Pancreas (tissue), 10 donors: ENCODE data around the gene DLG2. TPM values are rescaled to one million over a fixed set of nuclear protein-coding genes. Genes with fewer than 3 reads are reported as not detected.

Experiments used
- ATAC-seq, 4 donors: fragments of 200-7000 bp; cut with Tn5 transposase; one replicate each; pipeline versions ENCODE4 v1.8.0 to v1.9.1; 2020; ENCODE audit warnings: mild to moderate bottlenecking in 4 of 4, moderate library complexity in 4 of 4
- DNase-seq, 6 donors: peaks; one replicate each; pipeline ENCODE4 v3.0.0-alpha.2; 2020
- FAIRE-seq: peaks from 2 replicates; lab custom pipeline; 2012; peaks lifted over from hg19 to GRCh38; lab: Jason Lieb, UNC
- H3K27ac ChIP-seq, 4 donors: fragments of 200-600 bp; sonication (generic); 1 replicate in 3 of 4; 2 replicates in 1 of 4; pipeline versions ENCODE4 v1.5.0 to v1.8.0; 2020
- H3K27me3 ChIP-seq, 4 donors: fragments of 200-600 bp; one replicate each; pipeline ENCODE4 v1.8.0; 2021
- H3K36me3 ChIP-seq, 3 donors: fragments of 200-600 bp; sonication (generic) in 1 of 3; one replicate each; pipeline versions ENCODE4 v1.5.0 to v1.8.0; 2020 to 2021
- H3K4me1 ChIP-seq, 3 donors: fragments of 200-600 bp; one replicate each; pipeline ENCODE4 v1.8.0; 2021
- H3K4me3 ChIP-seq, 4 donors: fragments of 200-600 bp; sonication (generic) in 2 of 4; one replicate each; pipeline versions ENCODE4 v1.5.0 to v1.8.0; 2020 to 2021
- H3K9me3 ChIP-seq, 4 donors: fragments of 200-600 bp; one replicate each; pipeline ENCODE4 v1.8.0; 2021
- CTCF ChIP-seq, 4 donors: fragments of 200-600 bp; sonication (generic) in 3 of 4; IDR thresholded peaks; one replicate each; pipeline versions ENCODE4 v1.5.0 to v1.8.0; 2021; ENCODE audit warnings: antibody characterized with exemption in 4 of 4
- WGBS, 2 donors: extraction: QIAGEN DNeasy Blood & Tissue Kit; methylation state at CpG; one replicate each; pipeline ENCODE4 v1.1.7; 2013; 5-methylcytosine and 5-hydroxymethylcytosine counted together
- intact Hi-C, 3 donors: fragments of 100-400 bp; cut with DNase I; formaldehyde crosslinking; loops; one replicate each; pipeline versions ENCODE4 v1.11.1 to v1.14.2; 2022
- polyA plus RNA-seq, 2 donors: library from polyadenylated mRNA; stranded (reverse); fragments of 200-250 nt; gene quantifications; one replicate each; pipeline ENCODE4 v1.2.3, GENCODE V29; 2013
- total RNA-seq, 6 donors: library from RNA; stranded (reverse); fragmentation: NEBNext Ultra II Directional in 4 of 6; extraction: Animal tissue kit (Norgen Biotek cat#: 25700) in 4 of 6; gene quantifications; one replicate each; pipeline versions ENCODE4 v1.2.1 to v1.2.4, GENCODE V29; 2021 to 2023
- donor health status: healthy with polysubstance abuse.
- donor health status: DM: no; HTN: no; CAD: no; lungs with moderate emphysema.
- donor health status: DM: no; HTN: no; CAD: no.
- donor health status: control.
- donor health status: control.
- donor health status: Bipolar disorder and iron deficiency.
- donor health status: DM: yes; HTN: yes; CAD: no.
- donor health status: DM: no; HTN: no; CAD: no.
- donor health status: DM: no; HTN: no; CAD: no.
- donor health status: DM: yes; HTN: yes; CAD: no.

Gene DLG2
- total and polyA plus RNA-seq, 8 donors, result 1.2 to 5.4 (median 3.6) TPM

- DNase-seq (no peak), ATAC-seq (no peak), FAIRE-seq (no peak)
- intact Hi-C loops, result no loop called here
- H3K4me1 ChIP-seq, result no peaks in the 10 kb centered on the region
- H3K36me3 ChIP-seq, result no peaks in the 10 kb centered on the region
- no peak overlapping the region for H3K4me3 ChIP-seq
- TF ChIP-seq CTCF (IDR thresholded peaks at IDR 0.05), result no peak
- H3K27me3 ChIP-seq, result no peaks in the 10 kb centered on the region
- H3K27ac ChIP-seq, result no peak overlapping the region
- H3K9me3 ChIP-seq, result no peaks in the 10 kb centered on the region
- 25 to 28% methylated on average over 2 of the region's 2 CpGs for WGBS, 2 donors
Observed at GRCh38 chr11:85394283-85394682, 232.9 kb downstream of the DLG2 start.

- Histone ChIP-seq H3K4me3 (no peak overlapping the region), H3K27me3 (no peaks in the 10 kb centered on the region), H3K27ac (no peak overlapping the region), H3K4me1 (no peaks in the 10 kb centered on the region), H3K36me3 (no peaks in the 10 kb centered on the region), H3K9me3 (no peaks in the 10 kb centered on the region)
- no peak for DNase-seq
- intact Hi-C loops, result no loop called here
- WGBS, 2 donors, result 49 to 70% methylated on average over 1 of the region's 1 CpG
- TF ChIP-seq CTCF (IDR thresholded peaks at IDR 0.05), result no peak
- no peak for ATAC-seq
- no peak for FAIRE-seq
Observed at GRCh38 chr11:85391141-85391540, 236.0 kb downstream of the DLG2 start.

GRCh38 chr11:85385547-85385946 lies 241.6 kb downstream of the DLG2 start:
- H3K36me3 ChIP-seq, result no peaks in the 10 kb centered on the region
- H3K9me3 ChIP-seq, result no peaks in the 10 kb centered on the region
- no peak overlapping the region for H3K4me3 ChIP-seq
- intact Hi-C loops, result no loop called here
- no peaks in the 10 kb centered on the region for H3K27me3 ChIP-seq
- FAIRE-seq (no peak), ATAC-seq (no peak), DNase-seq (no peak)
- no peak overlapping the region for H3K27ac ChIP-seq
- no peak for TF ChIP-seq CTCF (IDR thresholded peaks at IDR 0.05)
- no peaks in the 10 kb centered on the region for H3K4me1 ChIP-seq

- DNase-seq (no peak), ATAC-seq (no peak), FAIRE-seq (no peak)
- WGBS, 2 donors, result 42 to 45% methylated on average over 1 of the region's 1 CpG
- no peak overlapping the region for H3K27ac ChIP-seq
- no peaks in the 10 kb centered on the region for H3K36me3 ChIP-seq
- intact Hi-C loops, result no loop called here
- no peaks in the 10 kb centered on the region for H3K4me1 ChIP-seq
- no peak overlapping the region for H3K4me3 ChIP-seq
- H3K27me3 ChIP-seq, result no peaks in the 10 kb centered on the region
- no peak for TF ChIP-seq CTCF (IDR thresholded peaks at IDR 0.05)
- H3K9me3 ChIP-seq, result no peaks in the 10 kb centered on the region
Observed at GRCh38 chr11:85385111-85385510, 242.0 kb downstream of the DLG2 start.

- DNase-seq (no peak), FAIRE-seq (no peak), ATAC-seq (no peak)
- Histone ChIP-seq H3K36me3 (no peaks in the 10 kb centered on the region), H3K27me3 (no peaks in the 10 kb centered on the region), H3K27ac (no peak overlapping the region), H3K4me1 (no peaks in the 10 kb centered on the region), H3K4me3 (no peak overlapping the region), H3K9me3 (no peaks in the 10 kb centered on the region)
- WGBS, 2 donors, result 66 to 78% methylated on average over 2 of the region's 2 CpGs
- intact Hi-C loops, result no loop called here
- TF ChIP-seq CTCF (IDR thresholded peaks at IDR 0.05), result no peak
Observed at GRCh38 chr11:85379066-85379465, 248.1 kb downstream of the DLG2 start.
